Measurements from ENCODE around the gene ATP2B1.

DNA sequence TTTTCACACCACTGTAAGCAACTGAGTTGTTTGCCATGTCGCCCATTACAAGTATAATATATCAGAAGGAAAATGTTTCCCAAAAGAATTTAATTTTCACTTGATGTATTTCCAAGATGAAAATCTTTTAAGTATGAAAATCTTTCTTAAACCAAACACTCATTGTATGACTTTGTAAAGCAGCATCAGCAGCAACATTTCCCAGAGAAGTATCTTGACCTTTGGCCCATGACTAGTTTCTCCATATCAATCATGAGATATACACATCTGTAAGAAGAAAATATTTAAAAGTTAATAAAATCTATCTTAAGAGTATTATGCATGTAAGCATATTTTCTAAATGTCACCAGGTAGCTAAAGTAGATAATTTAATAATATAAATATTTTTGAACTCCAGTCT, 52.8 kb downstream of the ATP2B1 start:
- TF ChIP-seq, protein P1, sequence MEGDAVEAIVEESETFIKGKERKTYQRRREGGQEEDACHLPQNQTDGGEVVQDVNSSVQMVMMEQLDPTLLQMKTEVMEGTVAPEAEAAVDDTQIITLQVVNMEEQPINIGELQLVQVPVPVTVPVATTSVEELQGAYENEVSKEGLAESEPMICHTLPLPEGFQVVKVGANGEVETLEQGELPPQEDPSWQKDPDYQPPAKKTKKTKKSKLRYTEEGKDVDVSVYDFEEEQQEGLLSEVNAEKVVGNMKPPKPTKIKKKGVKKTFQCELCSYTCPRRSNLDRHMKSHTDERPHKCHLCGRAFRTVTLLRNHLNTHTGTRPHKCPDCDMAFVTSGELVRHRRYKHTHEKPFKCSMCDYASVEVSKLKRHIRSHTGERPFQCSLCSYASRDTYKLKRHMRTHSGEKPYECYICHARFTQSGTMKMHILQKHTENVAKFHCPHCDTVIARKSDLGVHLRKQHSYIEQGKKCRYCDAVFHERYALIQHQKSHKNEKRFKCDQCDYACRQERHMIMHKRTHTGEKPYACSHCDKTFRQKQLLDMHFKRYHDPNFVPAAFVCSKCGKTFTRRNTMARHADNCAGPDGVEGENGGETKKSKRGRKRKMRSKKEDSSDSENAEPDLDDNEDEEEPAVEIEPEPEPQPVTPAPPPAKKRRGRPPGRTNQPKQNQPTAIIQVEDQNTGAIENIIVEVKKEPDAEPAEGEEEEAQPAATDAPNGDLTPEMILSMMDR (conservative IDR thresholded peaks at IDR 0.05 in 1 of 2, IDR thresholded peaks at IDR 0.05 in 1 of 2; ENCODE audit: extremely low read depth in 1 of 2, insufficient read depth in 1 of 2, low read depth in 1 of 2, low read length in 2 of 2) = no peak
- TF ChIP-seq EZH2 (IDR thresholded peaks at IDR 0.05; ENCODE audit: borderline replicate concordance, low read length) = no peak
